HepG2 (cell line): ENCODE data around the gene EGR1. TPM values are rescaled to one million over a fixed set of nuclear protein-coding genes. Genes with fewer than 3 reads are reported as not detected.

Experiments
- ATAC-seq: fragments of 200-7000 bp; cut with Tn5 transposase; 3 replicates; pipeline ENCODE4 v1.9.1; 2020; ENCODE audit warnings: mild to moderate bottlenecking, moderate library complexity
- BruUV-seq: library from RNA; stranded (reverse); fragments of 400-500 nt; replicated peaks from 2 replicates; lab custom pipeline; 2021; lab: Mats Ljungman, UMichigan
- CTCF ChIA-PET: fragments of 300-600 bp; formaldehyde crosslinking; extraction: SDS; loops from one replicate; lab custom pipeline; 2021; ENCODE audit warnings: low total read pairs, inconsistent platforms, low intra/inter-chr PET ratio; lab: Yijun Ruan, JAX
- POLR2A ChIA-PET: fragments of 350-600 bp; sonication (Branson Sonifier 250); formaldehyde crosslinking; loops from one replicate; lab custom pipeline; 2020; ENCODE audit warnings: antibody characterized with exemption, inconsistent platforms; lab: Yijun Ruan, JAX
- DNase-seq: peaks from one replicate; pipeline ENCODE4 v3.0.0-alpha.2; 2015; ENCODE audit warnings: low spot score
- FAIRE-seq: peaks from 3 replicates; lab custom pipeline; 2011; peaks lifted over from hg19 to GRCh38; lab: Jason Lieb, UNC
- H2AFZ ChIP-seq: one replicate; pipeline ENCODE4 v1.6.1; 2011; ENCODE audit warnings: low read length, inconsistent platforms
- H3K27ac ChIP-seq: fragments of 300-600 bp; 3 replicates; pipeline ENCODE4 v1.8.0; 2011; ENCODE audit warnings: mixed run types, mild to moderate bottlenecking, mixed read lengths, low read length, inconsistent platforms; ENCODE audit not compliant: insufficient read depth; ENCODE audit errors: extremely low read length
- H3K27me3 ChIP-seq, 2 experiments: fragments of 200-600 bp in 1 of 2; 2 replicates in 1 of 2; 3 replicates in 1 of 2; pipeline versions ENCODE4 v1.6.0 to v1.8.0; 2011; ENCODE audit warnings: low read length in 2 of 2, mild to moderate bottlenecking in 2 of 2, moderate library complexity in 2 of 2, inconsistent platforms in 1 of 2; ENCODE audit not compliant: insufficient read depth in 2 of 2, control insufficient read depth in 1 of 2
- H3K36me3 ChIP-seq, 2 experiments: fragments of 200-600 bp in 1 of 2; replicated peaks in 1 of 2; 2 replicates in 1 of 2; 3 replicates in 1 of 2; pipeline versions ENCODE4 v1.5.1 to v1.8.0; 2011; ENCODE audit warnings: low read length in 2 of 2, inconsistent platforms in 1 of 2; ENCODE audit not compliant: insufficient read depth in 2 of 2, control insufficient read depth in 1 of 2
- H3K4me1 ChIP-seq: 2 replicates; pipeline ENCODE4 v1.5.1; 2012; ENCODE audit warnings: low read length, inconsistent platforms; ENCODE audit not compliant: insufficient read depth
- H3K4me2 ChIP-seq: 2 replicates; pipeline ENCODE4 v1.6.0; 2011; ENCODE audit warnings: low read depth, low read length, inconsistent platforms
- H3K4me3 ChIP-seq, 3 experiments: fragments of 200-600 bp in 1 of 3; sonication (generic), shearing (Covaris generic) in 1 of 3; replicated peaks in 1 of 3; 2 replicates each; pipeline ENCODE4 v1.5.1; 2011 to 2016; ENCODE audit warnings: low read length in 3 of 3, inconsistent platforms in 2 of 3, low read depth in 2 of 3, mild to moderate bottlenecking in 2 of 3, control low read depth in 1 of 3, mixed read lengths in 1 of 3; ENCODE audit not compliant: insufficient read depth in 1 of 3
- H3K79me2 ChIP-seq: one replicate; pipeline ENCODE4 v1.6.1; 2011; ENCODE audit warnings: low read length, inconsistent platforms; ENCODE audit not compliant: insufficient read depth
- H3K9ac ChIP-seq: 2 replicates; pipeline ENCODE4 v1.6.0; 2011; ENCODE audit warnings: mild to moderate bottlenecking, low read depth, low read length, inconsistent platforms; ENCODE audit not compliant: insufficient read depth
- H3K9me3 ChIP-seq: 2 replicates; pipeline ENCODE4 v1.5.1; 2012; ENCODE audit warnings: mild to moderate bottlenecking, low read length
- H4K20me1 ChIP-seq: 2 replicates; pipeline ENCODE4 v1.6.0; 2011; ENCODE audit warnings: inconsistent platforms, mild to moderate bottlenecking, low read length, moderate library complexity; ENCODE audit not compliant: insufficient read depth
- FLYWCH1 ChIP-seq: sonication (generic); formaldehyde crosslinking; IDR thresholded peaks from 2 replicates; pipeline ENCODE4 v1.8.1; 2023; ENCODE audit warnings: mild to moderate bottlenecking, missing genetic modification reagents
- NCOA1 ChIP-seq: sonication (generic); formaldehyde crosslinking; IDR thresholded peaks from 2 replicates; pipeline ENCODE4 v1.9.0; 2021; ENCODE audit warnings: missing genetic modification reagents
- PAF1 ChIP-seq: IDR thresholded peaks from 2 replicates; pipeline ENCODE4 v1.6.1; 2016; ENCODE audit warnings: missing genetic modification reagents, missing compliant biosample characterization
- PHF8 ChIP-seq: sonication (generic); formaldehyde crosslinking; IDR thresholded peaks from 2 replicates; pipeline ENCODE4 v1.5.0; 2020; ENCODE audit warnings: missing genetic modification reagents
- POGZ ChIP-seq: sonication (generic); formaldehyde crosslinking; IDR thresholded peaks from 2 replicates; pipeline ENCODE4 v1.4.0; 2020; ENCODE audit warnings: mild to moderate bottlenecking, missing genetic modification reagents
- SMYD3 ChIP-seq: sonication (generic); formaldehyde crosslinking; IDR thresholded peaks from 2 replicates; pipeline ENCODE4 v1.8.1; 2023; ENCODE audit warnings: mild to moderate bottlenecking, missing genetic modification reagents
- TRIM24 ChIP-seq: sonication (generic); formaldehyde crosslinking; IDR thresholded peaks from 2 replicates; pipeline ENCODE4 v1.8.0; 2022; ENCODE audit warnings: mild to moderate bottlenecking, missing genetic modification reagents
- ZIK1 ChIP-seq: sonication (generic); formaldehyde crosslinking; IDR thresholded peaks from 2 replicates; pipeline ENCODE4 v1.5.0; 2020; ENCODE audit warnings: mild to moderate bottlenecking, low read depth, missing genetic modification reagents, borderline replicate concordance
- ZNF792 ChIP-seq: IDR thresholded peaks from 2 replicates; pipeline ENCODE4 v1.6.1; 2016
- WGBS: methylation state at CpG from one replicate; pipeline ENCODE4 v1.1.6; 2017; ENCODE audit warnings: low lambda C conversion rate; 5-methylcytosine and 5-hydroxymethylcytosine counted together
- in situ Hi-C: cut with HindIII; loops from 2 replicates; pipeline ENCODE4 v1.10.0; 2017; ENCODE audit warnings: low pct_unique_long_range_greater_than_20kb; ENCODE audit not compliant: extremely low pct_ligation_motif_present
- intact Hi-C: fragments of 100-400 bp; cut with micrococcal nuclease; formaldehyde crosslinking; loops from one replicate; pipeline ENCODE4 v1.10.0; 2022; ENCODE audit not compliant: unreplicated experiment
- polyA plus RNA-seq, 8 experiments: library from polyadenylated mRNA; depleted of rRNA in 3 of 8; stranded (reverse) in 7 of 8; unstranded in 1 of 8; fragments of >200 nt; fragmentation: Illumina TruSeq in 4 of 8; extraction: Trizol in 4 of 8; gene quantifications; 2 replicates each; pipeline versions ENCODE4 v1.2.1 to v1.2.3, GENCODE V29; 2011 to 2016; ENCODE audit warnings: low read depth in 4 of 8, missing spikeins in 1 of 8, mixed read lengths in 1 of 8; ENCODE audit not compliant: insufficient read depth in 1 of 8
- total RNA-seq, 5 experiments: library from RNA; depleted of rRNA; stranded (reverse); fragments of >200 nt; fragmentation: Illumina TruSeq; extraction: Trizol; gene quantifications; 2 replicates each; pipeline ENCODE4 v1.2.3, GENCODE V29; 2016; ENCODE audit warnings: low read depth in 1 of 5

Gene EGR1
- total and polyA plus RNA-seq, 2 of the 13 experiments (the other 11 are each of a cell fraction or from before 2014, with no cell fraction given) = 4.1 to 4.5 TPM

DNA sequence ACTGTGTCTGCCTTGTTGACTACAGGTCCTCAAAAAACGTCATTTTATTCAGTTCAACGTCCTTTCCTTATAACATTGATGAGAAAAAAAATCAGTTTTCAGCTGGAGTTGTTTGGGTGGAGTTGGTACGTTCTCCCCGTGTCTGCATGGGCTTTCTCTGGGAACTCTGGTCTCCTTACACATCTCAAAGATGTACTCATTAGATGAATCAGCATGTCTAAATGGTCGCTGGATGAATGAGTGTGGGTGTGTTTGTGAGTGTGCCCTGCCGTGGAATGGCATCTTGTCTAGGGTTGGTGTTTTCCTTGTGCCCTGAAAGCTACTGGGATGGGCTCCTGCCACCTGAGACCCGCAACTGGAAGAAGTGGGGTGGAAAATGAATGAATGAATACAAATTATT lies 30.1 kb downstream of the EGR1 start:
- 94% methylated on average over 7 of the region's 7 CpGs for WGBS
- intact Hi-C loops = no loop called here
- H2AFZ ChIP-seq = no peak overlapping the region
- H3K27ac ChIP-seq = no peak overlapping the region
- H3K36me3 ChIP-seq = no peaks in the 10 kb centered on the region; a peak in 1 of 5 replicates
- no peaks in the 10 kb centered on the region for H3K79me2 ChIP-seq
- no TSS peak for BruUV-seq
- H3K4me3 ChIP-seq = no peak overlapping the region
- TF ChIP-seq FLYWCH1 (CRISPR knock-in tag) = no peak
- H3K9me3 ChIP-seq = no peaks in the 10 kb centered on the region
- DNase-seq (no peak), ATAC-seq (no peak), FAIRE-seq (no peak)
- H3K4me2 ChIP-seq = no peak overlapping the region
- ChIA-PET POLR2A (interaction anchor here (3.5 kb wide), 1 partner anchor 30 kb away, joined by 58 read pairs; the partner anchor contains the start of gene EGR1), CTCF (no interaction called here)
- H3K4me1 ChIP-seq = peaks cover 35% of the 10 kb centered on the region
- H3K27me3 ChIP-seq = peaks cover 0 to 14% of the 10 kb centered on the region in 2 experiments; a peak in 4 of 5 replicates
- in situ Hi-C loops = no loop called here
- H3K9ac ChIP-seq = no peak overlapping the region
- H4K20me1 ChIP-seq = no peaks in the 10 kb centered on the region

GRCh38 chr5:138498376-138498775 lies 33.1 kb downstream of the EGR1 start:
- intact Hi-C loops = no loop called here

More at GRCh38 chr5:138498376-138498775, 33.1 kb downstream of the EGR1 start:
- Histone ChIP-seq H3K27me3 (no peaks in the 10 kb centered on the region), H3K4me3 (no peak overlapping the region), H3K4me1 (peaks cover 22% of the 10 kb centered on the region)
- CTCF ChIA-PET = no interaction called here
- in situ Hi-C loops = no loop called here
- TF ChIP-seq ZIK1 (CRISPR knock-in tag) (no peak), SMYD3 (CRISPR knock-in tag) (no peak), POGZ (CRISPR knock-in tag) (no peak), NCOA1 (CRISPR knock-in tag) (no peak), PHF8 (CRISPR knock-in tag) (no peak), ZNF792 (CRISPR knock-in tag) (no peak), PAF1 (CRISPR knock-in tag) (no peak), TRIM24 (no peak)
- TF ChIP-seq, all 625 proteins: peak for 0
- WGBS = 85% methylated on average over 4 of the region's 4 CpGs
- Histone ChIP-seq H3K9me3 (no peaks in the 10 kb centered on the region), H3K4me2 (no peak overlapping the region), H3K27ac (no peak overlapping the region), H3K79me2 (no peaks in the 10 kb centered on the region), H3K9ac (no peak overlapping the region), H3K36me3 (no peaks in the 10 kb centered on the region; a peak in 1 of 5 replicates), H4K20me1 (no peaks in the 10 kb centered on the region), H2AFZ (no peak overlapping the region)
- FAIRE-seq (no peak), ATAC-seq (no peak), DNase-seq (no peak)
- BruUV-seq = no TSS peak
- POLR2A ChIA-PET = interaction anchor here (0.6 kb wide), 1 partner anchor 13 kb away, joined by 5 read pairs; no protein-coding TSS in a partner anchor
